NCI-H2196 treated with DMSO at 0.1 percent for 48 hours (cell line): ENCODE data around the gene ZNF28.
"Not testable (repeated sequence)": the region's sequence is repeated elsewhere in the genome, so short reads cannot be mapped to it uniquely, and the experiment has no call there.

Experiments
- DNase-seq: peaks from one replicate; lab custom pipeline; 2025; ENCODE audit not compliant: unreplicated experiment; lab: John Stamatoyannopoulos, UW

Gene ZNF28

GRCh38 chr19:52782864-52783263 is 38.6 kb downstream of the ZNF28 start:
- not testable (repeated sequence) for DNase-seq

- no peak for DNase-seq
Measured at GRCh38 chr19:52778811-52779210, 42.6 kb downstream of the ZNF28 start.

- not testable (repeated sequence) for DNase-seq
Measured at GRCh38 chr19:52756447-52756846, 65.0 kb downstream of the ZNF28 start.

- DNase-seq: no peak
Measured at GRCh38 chr19:52749780-52750179, 71.7 kb downstream of the ZNF28 start.

DNA sequence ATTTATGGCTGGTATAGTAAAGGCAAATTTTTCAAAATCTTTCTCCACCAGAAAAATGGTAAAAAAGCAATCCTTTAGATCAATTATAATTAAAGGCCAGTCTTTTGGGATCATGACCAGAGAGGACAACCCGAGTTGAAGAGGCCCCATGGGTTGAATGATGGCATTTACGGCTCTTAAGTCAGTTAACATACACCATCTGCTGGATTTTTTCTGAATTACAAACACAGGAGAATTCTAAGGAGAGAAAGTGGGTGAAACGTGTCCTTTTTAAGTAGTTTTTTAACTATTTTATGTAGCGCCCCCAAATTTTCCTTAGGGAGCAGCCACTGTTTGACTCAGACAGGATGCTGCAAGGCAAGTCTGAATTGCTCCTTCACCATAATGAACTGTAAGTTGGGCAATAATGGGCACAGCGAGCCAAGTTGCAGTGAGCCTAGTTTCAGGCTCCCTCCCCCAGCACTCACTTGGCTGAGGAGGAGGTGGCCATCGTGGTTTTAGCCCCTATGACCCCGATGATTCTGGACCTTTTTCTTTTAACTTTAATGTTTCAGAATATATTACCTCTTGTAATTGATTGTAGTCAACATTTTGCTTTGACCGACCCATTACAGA is 73.0 kb downstream of the ZNF28 start:
- no peak for DNase-seq
